GM23338 (cell line): ENCODE measurements around the gene GUCY1A2. TPM values are rescaled to one million over a fixed set of nuclear protein-coding genes. Genes with fewer than 3 reads are reported as not detected.

Experiments
- ATAC-seq: fragments of 200-7000 bp; cut with Tn5 transposase; 3 replicates; pipeline ENCODE4 v1.9.1; 2020
- DNase-seq: peaks from one replicate; pipeline ENCODE4 v3.0.0-alpha.2; 2015; ENCODE audit warnings: low spot score
- H2AFZ ChIP-seq: fragments of 200-600 bp; sonication (generic); 2 replicates; pipeline ENCODE4 v1.8.0; 2016; ENCODE audit warnings: antibody characterized with exemption, mild to moderate bottlenecking, moderate library complexity
- H3F3A ChIP-seq: fragments of 200-600 bp; sonication (generic); replicated peaks from 2 replicates; pipeline ENCODE4 v1.8.0; 2017; ENCODE audit warnings: antibody characterized with exemption, mixed run types, low read depth
- H3K27ac ChIP-seq: fragments of 200-600 bp; sonication (generic); 2 replicates; pipeline ENCODE4 v1.6.1; 2016; ENCODE audit warnings: low read depth
- H3K27me3 ChIP-seq: fragments of 200-600 bp; sonication (generic); 2 replicates; pipeline ENCODE4 v1.8.0; 2016; ENCODE audit warnings: mild to moderate bottlenecking, mixed run types, moderate library complexity; ENCODE audit not compliant: insufficient read depth
- H3K36me3 ChIP-seq: fragments of 200-600 bp; sonication (generic); 2 replicates; pipeline ENCODE4 v1.8.0; 2016; ENCODE audit warnings: mild to moderate bottlenecking; ENCODE audit not compliant: insufficient read depth
- H3K4me1 ChIP-seq: fragments of 200-600 bp; sonication (generic); 2 replicates; pipeline ENCODE4 v1.8.0; 2016; ENCODE audit warnings: mild to moderate bottlenecking, moderate library complexity; ENCODE audit not compliant: insufficient read depth
- H3K4me2 ChIP-seq: fragments of 200-600 bp; sonication (generic); 2 replicates; pipeline ENCODE4 v1.7.1; 2017; ENCODE audit warnings: mixed run types
- H3K4me3 ChIP-seq: fragments of 200-600 bp; sonication (generic); 2 replicates; pipeline ENCODE4 v1.6.1; 2016; ENCODE audit warnings: mixed run types
- H3K79me2 ChIP-seq: fragments of 200-600 bp; sonication (generic); replicated peaks from 2 replicates; pipeline ENCODE4 v1.8.0; 2017; ENCODE audit warnings: mild to moderate bottlenecking; ENCODE audit not compliant: insufficient read depth
- H3K9me2 ChIP-seq: fragments of 200-600 bp; sonication (generic); 2 replicates; pipeline ENCODE4 v1.8.0; 2017; ENCODE audit not compliant: insufficient read depth
- H4K20me1 ChIP-seq: fragments of 200-600 bp; sonication (generic); replicated peaks from 2 replicates; pipeline ENCODE4 v1.8.0; 2017; ENCODE audit warnings: mild to moderate bottlenecking; ENCODE audit not compliant: insufficient read depth
- H3K27ac Mint-ChIP-seq: 2 replicates; pipeline ENCODE4 v1.8.0; 2020; ENCODE audit warnings: inconsistent platforms, mild to moderate bottlenecking, moderate library complexity, mixed read lengths
- H3K27me3 Mint-ChIP-seq: 3 replicates; pipeline ENCODE4 v1.8.0; 2022; ENCODE audit warnings: low read depth, mild to moderate bottlenecking, moderate library complexity, mixed read lengths, inconsistent platforms; ENCODE audit not compliant: insufficient read depth, poor library complexity
- H3K36me3 Mint-ChIP-seq: 3 replicates; pipeline ENCODE4 v1.8.0; 2021; ENCODE audit warnings: low read depth, mild to moderate bottlenecking, inconsistent platforms, moderate library complexity, mixed read lengths
- H3K4me1 Mint-ChIP-seq: 3 replicates; pipeline ENCODE4 v1.8.0; 2020; ENCODE audit warnings: mild to moderate bottlenecking, inconsistent platforms, mixed read lengths
- H3K4me3 Mint-ChIP-seq: 3 replicates; pipeline ENCODE4 v1.8.0; 2021; ENCODE audit warnings: moderate library complexity, mild to moderate bottlenecking, inconsistent platforms, mixed read lengths
- H3K9me3 Mint-ChIP-seq: 3 replicates; pipeline ENCODE4 v1.8.0; 2020; ENCODE audit warnings: moderate library complexity, mild to moderate bottlenecking, inconsistent platforms, mixed read lengths
- CREB1 ChIP-seq: fragments of 250-450 bp; sonication (Bioruptor Pico); IDR thresholded peaks from 2 replicates; pipeline ENCODE4 v1.5.0; 2020; ENCODE audit warnings: low read depth, mild to moderate bottlenecking, moderate library complexity
- ETS1 ChIP-seq: IDR thresholded peaks from 2 replicates; pipeline ENCODE4 v1.6.1; 2016; ENCODE audit warnings: antibody characterized with exemption
- ZNF331 ChIP-seq: fragments of 250-450 bp; sonication (Bioruptor Pico); IDR thresholded peaks from 2 replicates; pipeline ENCODE4 v1.5.0; 2020; ENCODE audit warnings: low read depth, mild to moderate bottlenecking, moderate library complexity
- polyA plus RNA-seq: library from polyadenylated mRNA; unstranded; fragments of >200 nt; fragmentation: Nextera tagmentation; extraction: Ambion mirVana; gene quantifications from 2 replicates; pipeline ENCODE4 v1.2.1, GENCODE V29; 2016
- total RNA-seq: library from RNA; depleted of rRNA; stranded (reverse); fragments of >200 nt; shearing (Covaris generic); gene quantifications from 2 replicates; pipeline ENCODE4 v1.2.3, GENCODE V29; 2014
- TF ChIP-seq, protein P1 (sequence below), 2 experiments: fragments of 200-600 bp in 1 of 2; sonication (generic) in 1 of 2; conservative IDR thresholded peaks; 2 replicates each; pipeline versions ENCODE4 v1.5.1 to v1.6.1; 2016 to 2017; ENCODE audit warnings: antibody characterized with exemption in 2 of 2, low read depth in 2 of 2, mild to moderate bottlenecking in 2 of 2, moderate library complexity in 1 of 2
- TF ChIP-seq, protein P2 (sequence below): fragments of 250-450 bp; sonication (Bioruptor Pico); IDR thresholded peaks from 2 replicates; pipeline ENCODE4 v1.5.0; 2020; ENCODE audit warnings: mild to moderate bottlenecking, moderate library complexity

GUCY1A2 gene
- total and polyA plus RNA-seq, 2 experiments from 2014 or later, result 0.36 to 1.4 TPM

DNA sequence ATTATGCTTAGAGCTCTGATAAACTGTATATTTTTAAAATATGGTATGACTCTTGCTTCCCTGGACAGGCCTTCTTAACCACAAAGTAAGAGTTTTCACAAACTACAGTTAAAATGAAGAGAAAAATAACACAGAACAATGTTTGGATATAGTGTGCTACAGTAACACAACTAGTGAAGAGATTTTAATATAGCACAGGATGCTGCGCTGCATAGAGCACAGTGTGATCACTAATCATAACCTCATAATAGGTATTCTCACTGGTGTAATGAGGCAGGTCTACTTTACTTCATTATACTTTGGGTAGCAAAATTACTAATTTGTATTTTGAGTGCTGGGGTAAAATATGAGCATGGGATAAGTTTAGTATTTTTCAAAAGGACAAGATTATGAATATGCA, 256.5 kb downstream of the GUCY1A2 start (continued):
- TF ChIP-seq, protein P1, sequence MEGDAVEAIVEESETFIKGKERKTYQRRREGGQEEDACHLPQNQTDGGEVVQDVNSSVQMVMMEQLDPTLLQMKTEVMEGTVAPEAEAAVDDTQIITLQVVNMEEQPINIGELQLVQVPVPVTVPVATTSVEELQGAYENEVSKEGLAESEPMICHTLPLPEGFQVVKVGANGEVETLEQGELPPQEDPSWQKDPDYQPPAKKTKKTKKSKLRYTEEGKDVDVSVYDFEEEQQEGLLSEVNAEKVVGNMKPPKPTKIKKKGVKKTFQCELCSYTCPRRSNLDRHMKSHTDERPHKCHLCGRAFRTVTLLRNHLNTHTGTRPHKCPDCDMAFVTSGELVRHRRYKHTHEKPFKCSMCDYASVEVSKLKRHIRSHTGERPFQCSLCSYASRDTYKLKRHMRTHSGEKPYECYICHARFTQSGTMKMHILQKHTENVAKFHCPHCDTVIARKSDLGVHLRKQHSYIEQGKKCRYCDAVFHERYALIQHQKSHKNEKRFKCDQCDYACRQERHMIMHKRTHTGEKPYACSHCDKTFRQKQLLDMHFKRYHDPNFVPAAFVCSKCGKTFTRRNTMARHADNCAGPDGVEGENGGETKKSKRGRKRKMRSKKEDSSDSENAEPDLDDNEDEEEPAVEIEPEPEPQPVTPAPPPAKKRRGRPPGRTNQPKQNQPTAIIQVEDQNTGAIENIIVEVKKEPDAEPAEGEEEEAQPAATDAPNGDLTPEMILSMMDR (conservative IDR thresholded peaks at IDR 0.05; ENCODE audit: low read depth in 2 of 2), result no peak
- no peak for TF ChIP-seq ETS1

DNA sequence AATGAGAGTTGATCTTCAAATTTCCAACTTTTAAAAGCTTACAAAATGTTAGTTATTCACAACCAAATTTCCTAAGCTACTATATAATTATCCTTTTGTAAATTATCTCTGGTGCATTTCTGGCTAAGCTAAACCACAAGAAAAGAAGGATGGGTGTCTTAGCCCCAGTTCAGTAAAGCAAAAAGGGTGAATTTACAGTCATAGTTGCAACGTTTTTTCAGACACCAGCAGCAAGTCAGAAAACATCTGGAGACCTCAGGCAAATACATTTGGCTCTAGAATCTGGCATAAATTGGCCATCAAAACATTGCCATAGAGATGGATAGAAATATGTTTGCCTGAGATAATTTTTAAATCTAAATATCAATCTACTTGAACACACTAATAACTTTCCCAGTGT, 257.0 kb downstream of the GUCY1A2 start:
- DNase-seq (no peak), ATAC-seq (no peak)
- Histone ChIP-seq H4K20me1 (no peaks in the 10 kb centered on the region), H2AFZ (no peak overlapping the region), H3K4me3 (no peak overlapping the region), H3K4me2 (no peak overlapping the region), H3F3A (no peaks in the 10 kb centered on the region), H3K79me2 (no peaks in the 10 kb centered on the region), H3K36me3 (no peaks in the 10 kb centered on the region), H3K4me1 (peaks cover 8% of the 10 kb centered on the region), H3K27me3 (no peaks in the 10 kb centered on the region), H3K9me2 (no peaks in the 10 kb centered on the region), H3K27ac (no peak overlapping the region)
- Mint-ChIP-seq H3K27me3 (no peaks in the 10 kb centered on the region), H3K27ac (no peak overlapping the region), H3K4me3 (no peak overlapping the region), H3K36me3 (0 out of 3 replicates have a peak, but pooled peaks cover 3% of the 10 kb centered on the region), H3K9me3 (peaks cover 3% of the 10 kb centered on the region; the same call in 2 of the 3 replicates), H3K4me1 (peaks cover 13% of the 10 kb centered on the region)
- TF ChIP-seq CREB1 (CRISPR knock-in tag) (no peak), ZNF331 (CRISPR knock-in tag) (no peak)
- TF ChIP-seq, protein P2, sequence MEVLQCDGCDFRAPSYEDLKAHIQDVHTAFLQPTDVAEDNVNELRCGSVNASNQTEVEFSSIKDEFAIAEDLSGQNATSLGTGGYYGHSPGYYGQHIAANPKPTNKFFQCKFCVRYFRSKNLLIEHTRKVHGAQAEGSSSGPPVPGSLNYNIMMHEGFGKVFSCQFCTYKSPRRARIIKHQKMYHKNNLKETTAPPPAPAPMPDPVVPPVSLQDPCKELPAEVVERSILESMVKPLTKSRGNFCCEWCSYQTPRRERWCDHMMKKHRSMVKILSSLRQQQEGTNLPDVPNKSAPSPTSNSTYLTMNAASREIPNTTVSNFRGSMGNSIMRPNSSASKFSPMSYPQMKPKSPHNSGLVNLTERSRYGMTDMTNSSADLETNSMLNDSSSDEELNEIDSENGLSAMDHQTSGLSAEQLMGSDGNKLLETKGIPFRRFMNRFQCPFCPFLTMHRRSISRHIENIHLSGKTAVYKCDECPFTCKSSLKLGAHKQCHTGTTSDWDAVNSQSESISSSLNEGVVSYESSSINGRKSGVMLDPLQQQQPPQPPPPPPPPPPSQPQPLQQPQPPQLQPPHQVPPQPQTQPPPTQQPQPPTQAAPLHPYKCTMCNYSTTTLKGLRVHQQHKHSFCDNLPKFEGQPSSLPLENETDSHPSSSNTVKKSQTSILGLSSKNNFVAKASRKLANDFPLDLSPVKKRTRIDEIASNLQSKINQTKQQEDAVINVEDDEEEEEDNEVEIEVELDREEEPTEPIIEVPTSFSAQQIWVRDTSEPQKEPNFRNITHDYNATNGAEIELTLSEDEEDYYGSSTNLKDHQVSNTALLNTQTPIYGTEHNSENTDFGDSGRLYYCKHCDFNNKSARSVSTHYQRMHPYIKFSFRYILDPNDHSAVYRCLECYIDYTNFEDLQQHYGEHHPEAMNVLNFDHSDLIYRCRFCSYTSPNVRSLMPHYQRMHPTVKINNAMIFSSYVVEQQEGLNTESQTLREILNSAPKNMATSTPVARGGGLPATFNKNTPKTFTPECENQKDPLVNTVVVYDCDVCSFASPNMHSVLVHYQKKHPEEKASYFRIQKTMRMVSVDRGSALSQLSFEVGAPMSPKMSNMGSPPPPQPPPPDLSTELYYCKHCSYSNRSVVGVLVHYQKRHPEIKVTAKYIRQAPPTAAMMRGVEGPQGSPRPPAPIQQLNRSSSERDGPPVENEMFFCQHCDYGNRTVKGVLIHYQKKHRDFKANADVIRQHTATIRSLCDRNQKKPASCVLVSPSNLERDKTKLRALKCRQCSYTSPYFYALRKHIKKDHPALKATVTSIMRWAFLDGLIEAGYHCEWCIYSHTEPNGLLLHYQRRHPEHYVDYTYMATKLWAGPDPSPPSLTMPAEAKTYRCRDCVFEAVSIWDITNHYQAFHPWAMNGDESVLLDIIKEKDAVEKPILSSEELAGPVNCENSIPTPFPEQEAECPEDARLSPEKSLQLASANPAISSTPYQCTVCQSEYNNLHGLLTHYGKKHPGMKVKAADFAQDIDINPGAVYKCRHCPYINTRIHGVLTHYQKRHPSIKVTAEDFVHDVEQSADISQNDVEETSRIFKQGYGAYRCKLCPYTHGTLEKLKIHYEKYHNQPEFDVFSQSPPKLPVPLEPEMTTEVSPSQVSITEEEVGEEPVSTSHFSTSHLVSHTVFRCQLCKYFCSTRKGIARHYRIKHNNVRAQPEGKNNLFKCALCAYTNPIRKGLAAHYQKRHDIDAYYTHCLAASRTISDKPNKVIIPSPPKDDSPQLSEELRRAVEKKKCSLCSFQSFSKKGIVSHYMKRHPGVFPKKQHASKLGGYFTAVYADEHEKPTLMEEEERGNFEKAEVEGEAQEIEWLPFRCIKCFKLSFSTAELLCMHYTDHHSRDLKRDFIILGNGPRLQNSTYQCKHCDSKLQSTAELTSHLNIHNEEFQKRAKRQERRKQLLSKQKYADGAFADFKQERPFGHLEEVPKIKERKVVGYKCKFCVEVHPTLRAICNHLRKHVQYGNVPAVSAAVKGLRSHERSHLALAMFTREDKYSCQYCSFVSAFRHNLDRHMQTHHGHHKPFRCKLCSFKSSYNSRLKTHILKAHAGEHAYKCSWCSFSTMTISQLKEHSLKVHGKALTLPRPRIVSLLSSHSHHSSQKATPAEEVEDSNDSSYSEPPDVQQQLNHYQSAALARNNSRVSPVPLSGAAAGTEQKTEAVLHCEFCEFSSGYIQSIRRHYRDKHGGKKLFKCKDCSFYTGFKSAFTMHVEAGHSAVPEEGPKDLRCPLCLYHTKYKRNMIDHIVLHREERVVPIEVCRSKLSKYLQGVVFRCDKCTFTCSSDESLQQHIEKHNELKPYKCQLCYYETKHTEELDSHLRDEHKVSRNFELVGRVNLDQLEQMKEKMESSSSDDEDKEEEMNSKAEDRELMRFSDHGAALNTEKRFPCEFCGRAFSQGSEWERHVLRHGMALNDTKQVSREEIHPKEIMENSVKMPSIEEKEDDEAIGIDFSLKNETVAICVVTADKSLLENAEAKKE, result no peak
